Left forelimb (tissue), 1 donor: Measurements from ENCODE around the gene PRLH.
"Not testable (repeated sequence)": the region's sequence is repeated elsewhere in the genome, so short reads cannot be mapped to it uniquely, and the experiment has no call there.

Experiments used
- DNase-seq: peaks from one replicate; pipeline ENCODE4 v3.0.0-alpha.2; 2018; ENCODE audit warnings: low spot score

PRLH gene

GRCh38 chr2:237600205-237600846 lies 34.0 kb downstream of the PRLH start:
- DNase-seq: no peak

GRCh38 chr2:237601453-237602116 lies 35.2 kb downstream of the PRLH start:
- no peak for DNase-seq

- DNase-seq: no peak
These were observed 36.0 kb downstream of the PRLH start for GRCh38 chr2:237602409-237602808.

- no peak for DNase-seq
These were observed 36.8 kb downstream of the PRLH start for GRCh38 chr2:237603049-237603717.

GRCh38 chr2:237603718-237604362 lies 37.5 kb downstream of the PRLH start:
- no peak for DNase-seq

GRCh38 chr2:237604391-237604790 lies 38.0 kb downstream of the PRLH start:
- DNase-seq: no peak

GRCh38 chr2:237604960-237605359 lies 38.6 kb downstream of the PRLH start:
- no peak for DNase-seq

GRCh38 chr2:237606522-237606921 lies 40.1 kb downstream of the PRLH start:
- DNase-seq: not testable (repeated sequence)

- DNase-seq: peak; percentile 46
These were observed 46.4 kb downstream of the PRLH start for GRCh38 chr2:237612527-237613357.

GRCh38 chr2:237613679-237614078 lies 47.3 kb downstream of the PRLH start:
- DNase-seq: no peak

GRCh38 chr2:237614151-237614720 lies 47.9 kb downstream of the PRLH start:
- DNase-seq: no peak

GRCh38 chr2:237615631-237616249 lies 49.4 kb downstream of the PRLH start:
- DNase-seq: no peak

- DNase-seq: no peak
These were observed 50.0 kb downstream of the PRLH start for GRCh38 chr2:237616373-237616733.
